ENCODE results near the gene PCGF6. TPM values are rescaled to one million over a fixed set of nuclear protein-coding genes. Genes with fewer than 3 reads are reported as not detected.

The PCGF6 gene
- total RNA-seq, 2 donors from 2014 or later, result 7.0 to 13.8 TPM

DNA sequence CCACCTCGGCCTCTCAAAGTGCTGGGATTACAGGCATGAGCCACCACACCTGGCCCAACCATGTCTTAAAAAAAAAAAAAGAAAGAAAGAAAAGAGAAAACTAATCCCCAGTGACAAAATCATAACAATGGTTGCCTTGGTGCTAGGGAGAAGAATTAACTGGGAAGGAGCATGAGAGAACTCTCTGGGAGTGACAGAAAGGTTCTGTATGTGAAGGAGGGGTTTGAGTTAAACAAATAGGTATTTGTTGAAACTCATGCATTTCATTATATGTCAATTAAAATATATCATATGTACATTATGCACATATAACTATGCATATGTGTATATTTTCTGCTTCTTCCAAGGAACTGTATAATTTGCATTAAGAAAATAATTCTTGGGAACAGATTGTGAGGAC lies 40.7 kb downstream of the PCGF6 start:
- no peak overlapping the region for H3K27ac ChIP-seq
- H3K36me3 ChIP-seq, result peaks cover 38% of the 10 kb centered on the region
- ATAC-seq (ENCODE audit: insufficient number of reproducible peaks, low FRiP score, low read depth), result no peak
- no peaks in the 10 kb centered on the region for H3K27me3 ChIP-seq (replicated peaks; ENCODE audit: insufficient read depth)
- no peaks in the 10 kb centered on the region for H3K9me3 ChIP-seq
- H3K4me1 ChIP-seq (ENCODE audit: control insufficient read depth in 1 of 2, low read depth in 2 of 2), result no peaks in the 10 kb centered on the region
- TF ChIP-seq, protein P1, sequence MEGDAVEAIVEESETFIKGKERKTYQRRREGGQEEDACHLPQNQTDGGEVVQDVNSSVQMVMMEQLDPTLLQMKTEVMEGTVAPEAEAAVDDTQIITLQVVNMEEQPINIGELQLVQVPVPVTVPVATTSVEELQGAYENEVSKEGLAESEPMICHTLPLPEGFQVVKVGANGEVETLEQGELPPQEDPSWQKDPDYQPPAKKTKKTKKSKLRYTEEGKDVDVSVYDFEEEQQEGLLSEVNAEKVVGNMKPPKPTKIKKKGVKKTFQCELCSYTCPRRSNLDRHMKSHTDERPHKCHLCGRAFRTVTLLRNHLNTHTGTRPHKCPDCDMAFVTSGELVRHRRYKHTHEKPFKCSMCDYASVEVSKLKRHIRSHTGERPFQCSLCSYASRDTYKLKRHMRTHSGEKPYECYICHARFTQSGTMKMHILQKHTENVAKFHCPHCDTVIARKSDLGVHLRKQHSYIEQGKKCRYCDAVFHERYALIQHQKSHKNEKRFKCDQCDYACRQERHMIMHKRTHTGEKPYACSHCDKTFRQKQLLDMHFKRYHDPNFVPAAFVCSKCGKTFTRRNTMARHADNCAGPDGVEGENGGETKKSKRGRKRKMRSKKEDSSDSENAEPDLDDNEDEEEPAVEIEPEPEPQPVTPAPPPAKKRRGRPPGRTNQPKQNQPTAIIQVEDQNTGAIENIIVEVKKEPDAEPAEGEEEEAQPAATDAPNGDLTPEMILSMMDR (IDR thresholded peaks at IDR 0.05), result no peak
- H3K4me3 ChIP-seq, result no peak overlapping the region
- no peak for DNase-seq (ENCODE audit: low spot score)

DNA sequence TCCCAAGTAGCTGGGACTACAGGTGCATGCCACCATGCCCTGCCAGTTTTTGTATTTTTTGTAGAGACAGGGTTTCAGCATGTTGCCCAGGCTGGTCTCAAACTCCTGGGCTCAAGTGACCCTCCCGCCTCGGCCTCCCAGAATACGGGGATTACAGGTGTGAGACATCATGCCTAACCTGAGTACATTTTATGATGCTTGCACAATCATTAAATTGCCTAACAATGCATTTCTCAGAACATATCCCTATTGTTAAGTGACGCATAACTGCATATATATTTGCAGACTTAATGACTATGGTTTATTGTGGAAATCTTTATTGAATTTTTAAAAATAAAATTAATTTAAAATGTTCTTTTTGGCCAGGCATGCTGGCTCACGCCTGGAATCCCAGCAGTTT lies 43.3 kb downstream of the PCGF6 start:
- Histone ChIP-seq H3K27me3 (replicated peaks; ENCODE audit: insufficient read depth) (no peaks in the 10 kb centered on the region), H3K9me3 (no peaks in the 10 kb centered on the region), H3K36me3 (peaks cover 27% of the 10 kb centered on the region), H3K4me3 (no peak overlapping the region), H3K4me1 (ENCODE audit: control insufficient read depth in 1 of 2, low read depth in 2 of 2) (no peaks in the 10 kb centered on the region), H3K27ac (no peak overlapping the region)
- TF ChIP-seq, protein P1 (IDR thresholded peaks at IDR 0.05), result no peak
- DNase-seq (ENCODE audit: low spot score) (no peak), ATAC-seq (ENCODE audit: insufficient number of reproducible peaks, low FRiP score, low read depth) (no peak)

DNA sequence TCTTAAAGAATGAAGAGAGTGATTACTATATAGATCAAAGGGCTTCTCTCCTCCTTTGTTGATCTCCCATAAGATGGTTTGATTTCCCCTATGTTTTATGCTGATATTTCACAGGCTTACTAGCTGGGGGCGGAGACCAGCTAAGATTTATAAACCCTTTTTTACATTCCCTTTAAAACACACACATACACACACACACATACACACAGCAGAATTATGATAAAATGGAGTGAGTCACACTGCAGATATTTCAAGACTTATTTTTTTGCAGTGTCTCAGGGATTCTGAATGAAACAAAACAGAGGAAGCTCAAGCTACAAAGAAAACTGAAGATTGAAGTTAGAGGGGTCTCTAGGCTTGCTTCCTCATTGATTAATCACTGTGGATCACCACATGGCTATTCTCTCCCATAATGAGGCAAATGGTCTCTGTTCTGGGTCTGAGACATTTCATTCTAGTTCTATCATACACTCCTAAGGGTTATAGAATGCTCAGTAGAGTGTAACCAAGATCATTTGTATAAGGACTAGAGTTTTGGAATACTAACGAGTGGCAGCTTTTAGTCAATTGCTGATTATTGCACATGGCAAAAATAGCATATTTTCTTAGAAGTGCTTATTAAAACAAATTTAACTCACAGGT lies 55.4 kb downstream of the PCGF6 start:
- no peaks in the 10 kb centered on the region for H3K9me3 ChIP-seq
- no peak for ATAC-seq (ENCODE audit: insufficient number of reproducible peaks, low FRiP score, low read depth)
- no peak overlapping the region for H3K27ac ChIP-seq
- TF ChIP-seq, protein P1 (IDR thresholded peaks at IDR 0.05), result no peak
- H3K27me3 ChIP-seq (replicated peaks; ENCODE audit: insufficient read depth), result no peaks in the 10 kb centered on the region
- no peaks in the 10 kb centered on the region for H3K36me3 ChIP-seq
- DNase-seq (ENCODE audit: low spot score), result no peak
- H3K4me1 ChIP-seq (ENCODE audit: control insufficient read depth in 1 of 2, low read depth in 2 of 2), result no peaks in the 10 kb centered on the region
- no peak overlapping the region for H3K4me3 ChIP-seq

DNA sequence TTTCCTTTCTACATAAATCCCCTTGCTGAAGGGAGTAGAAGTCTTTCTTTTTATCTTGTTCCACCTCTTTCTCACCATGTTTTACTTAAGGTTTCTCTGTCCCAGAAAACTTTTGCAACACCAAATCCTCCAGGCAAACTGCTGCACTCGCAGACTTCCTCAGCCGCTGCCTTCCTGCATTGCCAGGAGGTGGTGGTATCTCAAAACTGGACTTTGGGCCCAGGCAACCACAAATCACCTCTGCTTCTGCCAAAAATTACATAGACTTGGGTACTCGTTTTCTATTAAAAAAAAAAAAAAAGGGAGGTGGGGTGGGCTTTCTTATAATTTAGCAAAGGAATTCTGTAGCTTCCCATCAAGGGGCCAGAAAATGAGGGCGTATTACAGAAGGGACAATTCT lies 59.4 kb downstream of the PCGF6 start:
- H3K9me3 ChIP-seq, result no peaks in the 10 kb centered on the region
- no peaks in the 10 kb centered on the region for H3K4me1 ChIP-seq (ENCODE audit: control insufficient read depth in 1 of 2, low read depth in 2 of 2)
- H3K27ac ChIP-seq, result no peak overlapping the region
- DNase-seq (ENCODE audit: low spot score) (no peak), ATAC-seq (ENCODE audit: insufficient number of reproducible peaks, low FRiP score, low read depth) (no peak)
- no peak overlapping the region for H3K4me3 ChIP-seq
- TF ChIP-seq, protein P1 (IDR thresholded peaks at IDR 0.05), result no peak
- no peaks in the 10 kb centered on the region for H3K36me3 ChIP-seq
- no peaks in the 10 kb centered on the region for H3K27me3 ChIP-seq (replicated peaks; ENCODE audit: insufficient read depth)

DNA sequence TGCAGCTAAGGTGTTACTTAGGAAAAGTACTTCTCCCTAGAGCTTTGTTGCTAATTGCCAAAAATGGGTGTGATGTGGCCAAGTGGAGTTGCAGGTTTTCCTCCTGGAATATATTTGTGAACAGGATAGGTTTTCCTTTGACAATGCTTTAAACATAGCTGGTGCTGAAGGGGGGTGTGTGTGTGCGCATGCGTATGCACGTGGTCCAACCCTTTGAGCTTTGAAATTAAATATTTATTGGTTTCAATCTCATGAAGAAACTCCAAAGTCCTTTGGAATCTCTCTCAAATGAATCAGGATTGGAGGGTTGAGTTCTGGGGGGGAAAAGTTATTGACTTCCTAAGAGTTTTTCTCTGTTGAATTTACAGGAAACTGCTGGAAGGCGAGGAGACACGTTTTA lies 62.9 kb downstream of the PCGF6 start:
- Histone ChIP-seq H3K36me3 (no peaks in the 10 kb centered on the region), H3K9me3 (no peaks in the 10 kb centered on the region), H3K27ac (no peak overlapping the region), H3K4me1 (ENCODE audit: control insufficient read depth in 1 of 2, low read depth in 2 of 2) (no peaks in the 10 kb centered on the region), H3K4me3 (no peak overlapping the region), H3K27me3 (replicated peaks; ENCODE audit: insufficient read depth) (no peaks in the 10 kb centered on the region)
- DNase-seq (ENCODE audit: low spot score), result no peak
- TF ChIP-seq, protein P1 (IDR thresholded peaks at IDR 0.05), result no peak
- ATAC-seq (ENCODE audit: insufficient number of reproducible peaks, low FRiP score, low read depth), result no peak
